ENCODE data around the gene GSDME. TPM values are rescaled to one million over a fixed set of nuclear protein-coding genes. Genes with fewer than 3 reads are reported as not detected.
"Not testable (repeated sequence)": the region's sequence is repeated elsewhere in the genome, so short reads cannot be mapped to it uniquely, and the experiment has no call there.

The GSDME gene
- total RNA-seq, 1 donor from 2014 or later: 8.2 TPM

GRCh38 chr7:24740871-24741270 lies 16.4 kb downstream of the GSDME start:
- no peak for DNase-seq
- no peak for ATAC-seq
- intact Hi-C loops (cut with DNase I): no loop called here
- Histone ChIP-seq H3K36me3 (no peaks in the 10 kb centered on the region), H3K9me3 (peaks cover 10% of the 10 kb centered on the region), H3K4me1 (no peaks in the 10 kb centered on the region), H3K27me3 (ENCODE audit: low read depth) (no peaks in the 10 kb centered on the region), H3K27ac (no peak overlapping the region), H3K4me3 (no peak overlapping the region)
- no peak for TF ChIP-seq CTCF (IDR thresholded peaks at IDR 0.05)

GRCh38 chr7:24739306-24739705 lies 18.0 kb downstream of the GSDME start:
- no peak for ATAC-seq
- no peak overlapping the region for H3K27ac ChIP-seq
- H3K9me3 ChIP-seq: peaks cover 10% of the 10 kb centered on the region
- no peak overlapping the region for H3K4me3 ChIP-seq
- intact Hi-C loops (cut with DNase I): no loop called here
- no peaks in the 10 kb centered on the region for H3K4me1 ChIP-seq
- no peak for DNase-seq
- no peak for TF ChIP-seq CTCF (IDR thresholded peaks at IDR 0.05)
- H3K27me3 ChIP-seq (ENCODE audit: low read depth): no peaks in the 10 kb centered on the region
- no peaks in the 10 kb centered on the region for H3K36me3 ChIP-seq

DNA sequence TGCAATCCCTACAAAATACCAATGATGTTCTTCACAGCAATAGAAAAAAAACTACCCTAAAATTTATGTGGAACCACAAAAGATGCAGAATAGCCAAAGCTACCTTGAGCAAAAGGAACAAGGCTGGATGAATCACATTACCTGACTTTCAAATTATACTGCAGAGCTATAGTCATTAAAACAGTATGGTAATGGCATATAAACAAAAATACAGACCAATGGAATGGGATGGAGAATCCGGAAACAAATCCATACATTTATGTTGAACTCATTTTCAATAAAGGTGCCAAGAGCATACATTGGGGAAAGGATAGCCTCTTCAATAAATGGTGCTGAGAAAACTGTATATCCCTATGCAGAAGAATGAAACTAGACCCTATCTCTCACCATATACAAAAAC lies 18.7 kb downstream of the GSDME start:
- no peaks in the 10 kb centered on the region for H3K36me3 ChIP-seq
- DNase-seq (no peak), ATAC-seq (no peak)
- H3K27me3 ChIP-seq (ENCODE audit: low read depth): no peaks in the 10 kb centered on the region
- H3K27ac ChIP-seq: no peak overlapping the region
- no peaks in the 10 kb centered on the region for H3K4me1 ChIP-seq
- intact Hi-C loops (cut with DNase I): no loop called here
- H3K4me3 ChIP-seq: no peak overlapping the region
- peaks cover 10% of the 10 kb centered on the region for H3K9me3 ChIP-seq
- no peak for TF ChIP-seq CTCF (IDR thresholded peaks at IDR 0.05)

- Histone ChIP-seq H3K9me3 (peaks cover 10% of the 10 kb centered on the region), H3K27ac (no peak overlapping the region), H3K36me3 (no peaks in the 10 kb centered on the region), H3K4me3 (no peak overlapping the region), H3K27me3 (ENCODE audit: low read depth) (no peaks in the 10 kb centered on the region), H3K4me1 (no peaks in the 10 kb centered on the region)
- no peak for TF ChIP-seq CTCF (IDR thresholded peaks at IDR 0.05)
- intact Hi-C loops (cut with DNase I): no loop called here
- no peak for DNase-seq
- ATAC-seq: no peak
Observed at GRCh38 chr7:24737281-24737680, 20.0 kb downstream of the GSDME start.

DNA sequence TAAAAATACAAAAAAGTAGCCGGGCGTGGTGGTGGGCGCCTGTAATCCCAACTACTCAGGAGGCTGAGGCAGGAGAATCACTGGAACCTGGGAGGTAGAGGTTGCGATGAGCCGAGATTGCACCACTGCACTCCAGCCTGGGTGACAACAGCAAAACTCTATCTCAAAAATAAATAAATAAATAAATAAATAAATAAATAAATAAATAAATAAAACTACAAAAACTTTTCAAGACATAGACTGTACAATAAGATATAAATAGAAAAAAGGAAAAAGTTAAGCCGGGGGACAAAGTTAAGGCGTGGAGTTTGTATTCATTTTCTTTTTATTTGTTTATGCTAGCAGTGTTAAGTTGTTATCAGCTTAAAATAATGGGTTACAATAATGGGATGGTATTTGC lies 21.7 kb downstream of the GSDME start:
- DNase-seq; intact Hi-C loops (cut with DNase I); H3K27ac ChIP-seq; H3K4me3 ChIP-seq; H3K9me3 ChIP-seq; ATAC-seq; H3K27me3 ChIP-seq (ENCODE audit: low read depth); H3K4me1 ChIP-seq; H3K36me3 ChIP-seq: not testable (repeated sequence)

GRCh38 chr7:24734306-24734705 lies 23.0 kb downstream of the GSDME start:
- H3K27ac ChIP-seq: no peak overlapping the region
- no peak for DNase-seq
- ATAC-seq: no peak
- H3K36me3 ChIP-seq: no peaks in the 10 kb centered on the region
- no peaks in the 10 kb centered on the region for H3K27me3 ChIP-seq (ENCODE audit: low read depth)
- intact Hi-C loops (cut with DNase I): no loop called here
- no peak for TF ChIP-seq CTCF (IDR thresholded peaks at IDR 0.05)
- peaks cover 10% of the 10 kb centered on the region for H3K9me3 ChIP-seq
- no peaks in the 10 kb centered on the region for H3K4me1 ChIP-seq
- H3K4me3 ChIP-seq: no peak overlapping the region
